Stimulated activated CD4-positive, alpha-beta T cell treated with anti-CD3 and anti-CD28 coated beads, Interleukin-4, amount 100 ng/mL, for 1 hour (primary cell): ENCODE measurements around the gene CALCB.

Source experiments
- DNase-seq: peaks from one replicate; pipeline ENCODE4 v3.0.0-alpha.2; 2020

Gene CALCB

GRCh38 chr11:15119352-15119751 is 46.0 kb downstream of the CALCB start:
- no peak for DNase-seq

GRCh38 chr11:15119826-15120225 is 46.4 kb downstream of the CALCB start:
- DNase-seq, result no peak

GRCh38 chr11:15123849-15124248 is 50.5 kb downstream of the CALCB start:
- DNase-seq, result no peak

GRCh38 chr11:15124528-15124927 is 51.1 kb downstream of the CALCB start:
- DNase-seq, result no peak

- no peak for DNase-seq
These were observed 53.9 kb downstream of the CALCB start for GRCh38 chr11:15127341-15127740.
